ENCODE results near the gene PHKB. TPM values are rescaled to one million over a fixed set of nuclear protein-coding genes. Genes with fewer than 3 reads are reported as not detected.

The PHKB gene
- total and polyA plus RNA-seq, 2 experiments from 2014 or later = 31.3 to 52.0 TPM

DNA sequence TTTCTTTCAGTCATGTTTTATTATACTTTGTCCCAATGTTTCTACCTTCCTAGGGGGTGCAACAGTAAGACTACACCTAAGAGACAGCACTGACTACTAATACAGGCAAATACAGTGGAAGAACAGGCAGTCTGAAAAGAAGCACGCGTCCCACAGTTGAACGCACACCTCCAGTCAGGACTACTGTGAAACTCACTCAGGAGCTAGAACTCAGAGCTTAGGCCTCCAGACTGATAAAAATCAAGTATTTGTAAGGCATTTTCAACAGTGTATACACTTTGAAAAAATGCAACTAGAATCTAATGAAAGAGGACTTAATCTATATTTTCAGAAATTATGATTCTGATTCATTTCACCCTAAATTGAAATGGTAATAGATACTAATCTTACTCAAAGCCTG lies 14.7 kb upstream of the PHKB start:
- Histone ChIP-seq H3K4me1 (ENCODE audit: insufficient read depth) (no peaks in the 10 kb centered on the region), H3K4me2 (ENCODE audit: unreplicated experiment) (no peak overlapping the region), H3K4me3 (no peak overlapping the region), H3K9me2 (ENCODE audit: insufficient read depth) (no peaks in the 10 kb centered on the region), H3F3A (ENCODE audit: insufficient read depth) (no peaks in the 10 kb centered on the region), H2AFZ (no peak overlapping the region), H3K36me3 (ENCODE audit: low read depth) (peaks cover 15% of the 10 kb centered on the region; the same call in 1 of the 2 replicates), H3K79me2 (ENCODE audit: insufficient read depth) (no peaks in the 10 kb centered on the region), H3K9me3 (ENCODE audit: low read depth) (no peaks in the 10 kb centered on the region), H3K27ac (no peak overlapping the region), H3K9ac (no peak overlapping the region), H4K20me1 (ENCODE audit: insufficient read depth) (no peaks in the 10 kb centered on the region), H3K27me3 (replicated peaks; ENCODE audit: insufficient read depth) (no peaks in the 10 kb centered on the region)
- DNase-seq = no peak
- TF ChIP-seq EZH2phosphoT487 (IDR thresholded peaks at IDR 0.05; ENCODE audit: insufficient read depth, low read depth) (no peak), EZH2 (IDR thresholded peaks at IDR 0.05; ENCODE audit: insufficient read depth, poor library complexity, severe bottlenecking) (no peak)
- in situ Hi-C loops (cut with MboI) = no loop called here
- WGBS, 2 experiments (ENCODE audit: low coverage in 1 of 2, low lambda C conversion rate in 2 of 2, missing lambda C conversion rate in 2 of 2) = 95 to 99% methylated on average over 3 of the region's 3 CpGs

- no peak overlapping the region for H3K4me2 ChIP-seq (ENCODE audit: unreplicated experiment)
- in situ Hi-C loops (cut with MboI) = no loop called here
- DNase-seq = no peak
- no peaks in the 10 kb centered on the region for H3K9me2 ChIP-seq (ENCODE audit: insufficient read depth)
- no peaks in the 10 kb centered on the region for H3K4me1 ChIP-seq (ENCODE audit: insufficient read depth)
- no peak overlapping the region for H2AFZ ChIP-seq
- H3K4me3 ChIP-seq = no peak overlapping the region
- H3K9ac ChIP-seq = no peak overlapping the region
- WGBS, 2 experiments (ENCODE audit: low coverage in 1 of 2, low lambda C conversion rate in 2 of 2, missing lambda C conversion rate in 2 of 2) = 96 to 97% methylated on average over 3 of the region's 3 CpGs
- no peaks in the 10 kb centered on the region for H3F3A ChIP-seq (ENCODE audit: insufficient read depth)
- no peaks in the 10 kb centered on the region for H3K9me3 ChIP-seq (ENCODE audit: low read depth)
- TF ChIP-seq EZH2 (IDR thresholded peaks at IDR 0.05; ENCODE audit: insufficient read depth, poor library complexity, severe bottlenecking) (no peak), EZH2phosphoT487 (IDR thresholded peaks at IDR 0.05; ENCODE audit: insufficient read depth, low read depth) (no peak)
- H3K36me3 ChIP-seq (ENCODE audit: low read depth) = peaks cover 40% of the 10 kb centered on the region
- no peaks in the 10 kb centered on the region for H3K79me2 ChIP-seq (ENCODE audit: insufficient read depth)
- no peaks in the 10 kb centered on the region for H3K27me3 ChIP-seq (replicated peaks; ENCODE audit: insufficient read depth)
- H3K27ac ChIP-seq = no peak overlapping the region
- H4K20me1 ChIP-seq (ENCODE audit: insufficient read depth) = no peaks in the 10 kb centered on the region
Measured at GRCh38 chr16:47448830-47449575, 12.1 kb upstream of the PHKB start.

GRCh38 chr16:47449788-47450187 lies 11.3 kb upstream of the PHKB start:
- peaks cover 44% of the 10 kb centered on the region for H3K36me3 ChIP-seq (ENCODE audit: low read depth)
- no peak overlapping the region for H3K4me2 ChIP-seq (ENCODE audit: unreplicated experiment)
- H4K20me1 ChIP-seq (ENCODE audit: insufficient read depth) = 0 out of 2 replicates have a peak, but pooled peaks cover under 1% of the 10 kb centered on the region
- no peaks in the 10 kb centered on the region for H3K27me3 ChIP-seq (replicated peaks; ENCODE audit: insufficient read depth)
- whole genome bisulfite sequencing, 2 experiments (ENCODE audit: low coverage in 1 of 2, low lambda C conversion rate in 2 of 2, missing lambda C conversion rate in 2 of 2) = 96 to 100% methylated on average over 3 of the region's 3 CpGs
- DNase-seq = no peak
- H3F3A ChIP-seq (ENCODE audit: insufficient read depth) = no peaks in the 10 kb centered on the region
- TF ChIP-seq EZH2phosphoT487 (IDR thresholded peaks at IDR 0.05; ENCODE audit: insufficient read depth, low read depth) (no peak), EZH2 (IDR thresholded peaks at IDR 0.05; ENCODE audit: insufficient read depth, poor library complexity, severe bottlenecking) (no peak)
- H3K9ac ChIP-seq = no peak overlapping the region
- H2AFZ ChIP-seq = no peak overlapping the region
- no peaks in the 10 kb centered on the region for H3K9me3 ChIP-seq (ENCODE audit: low read depth)
- H3K4me1 ChIP-seq (ENCODE audit: insufficient read depth) = no peaks in the 10 kb centered on the region
- no peak overlapping the region for H3K27ac ChIP-seq
- H3K9me2 ChIP-seq (ENCODE audit: insufficient read depth) = no peaks in the 10 kb centered on the region
- no peak overlapping the region for H3K4me3 ChIP-seq
- in situ Hi-C loops (cut with MboI) = no loop called here
- H3K79me2 ChIP-seq (ENCODE audit: insufficient read depth) = 0 out of 2 replicates have a peak, but pooled peaks cover 1% of the 10 kb centered on the region

- in situ Hi-C loops (cut with MboI) = no loop called here
- Histone ChIP-seq H3K27me3 (replicated peaks; ENCODE audit: insufficient read depth) (no peaks in the 10 kb centered on the region), H2AFZ (no peak overlapping the region), H3K4me3 (no peak overlapping the region), H3K4me1 (ENCODE audit: insufficient read depth) (peaks cover 22% of the 10 kb centered on the region; the same call in 1 of the 2 replicates), H3K36me3 (ENCODE audit: low read depth) (peaks cover 25% of the 10 kb centered on the region; the same call in 1 of the 2 replicates), H3K27ac (no peak overlapping the region), H3K79me2 (ENCODE audit: insufficient read depth) (peaks cover 56% of the 10 kb centered on the region), H4K20me1 (ENCODE audit: insufficient read depth) (0 out of 2 replicates have a peak, but pooled peaks cover 5% of the 10 kb centered on the region), H3K9me2 (ENCODE audit: insufficient read depth) (no peaks in the 10 kb centered on the region), H3K9me3 (ENCODE audit: low read depth) (no peaks in the 10 kb centered on the region), H3F3A (ENCODE audit: insufficient read depth) (peaks cover 10% of the 10 kb centered on the region; the same call in 1 of the 2 replicates), H3K9ac (no peak overlapping the region), H3K4me2 (ENCODE audit: unreplicated experiment) (no peak overlapping the region)
- TF ChIP-seq EZH2 (IDR thresholded peaks at IDR 0.05; ENCODE audit: insufficient read depth, poor library complexity, severe bottlenecking) (no peak), EZH2phosphoT487 (IDR thresholded peaks at IDR 0.05; ENCODE audit: insufficient read depth, low read depth) (no peak)
- DNase-seq = no peak
- WGBS, 2 experiments (ENCODE audit: low coverage in 1 of 2, low lambda C conversion rate in 2 of 2, missing lambda C conversion rate in 2 of 2) = 96 to 97% methylated on average over 2 of the region's 2 CpGs
Measured at GRCh38 chr16:47458331-47458730, 2.8 kb upstream of the PHKB start.

All from GM23248 (cell line).